ENCODE measurements around the gene KRTAP9-2. TPM values are rescaled to one million over a fixed set of nuclear protein-coding genes. Genes with fewer than 3 reads are reported as not detected.
"Not testable (repeated sequence)": the region's sequence is repeated elsewhere in the genome, so short reads cannot be mapped to it uniquely, and the experiment has no call there.

KRTAP9-2 gene
- polyA plus RNA-seq (ENCODE audit: insufficient read length in 4 of 4), result not detected

DNA sequence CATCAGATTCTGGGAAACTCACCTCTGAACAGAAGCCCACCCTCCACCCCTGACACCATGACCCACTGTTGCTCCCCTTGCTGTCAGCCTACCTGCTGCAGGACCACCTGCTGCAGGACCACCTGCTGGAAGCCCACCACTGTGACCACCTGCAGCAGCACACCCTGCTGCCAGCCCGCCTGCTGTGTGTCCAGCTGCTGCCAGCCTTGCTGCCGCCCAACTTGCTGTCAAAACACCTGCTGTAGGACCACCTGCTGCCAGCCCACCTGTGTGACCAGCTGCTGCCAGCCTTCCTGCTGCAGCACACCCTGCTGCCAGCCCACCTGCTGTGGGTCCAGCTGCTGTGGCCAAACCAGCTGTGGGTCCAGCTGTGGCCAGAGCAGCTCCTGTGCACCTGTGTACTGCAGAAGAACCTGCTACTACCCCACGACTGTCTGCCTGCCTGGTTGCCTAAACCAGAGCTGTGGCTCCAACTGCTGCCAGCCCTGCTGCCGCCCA is at the start of gene KRTAP9-2:
KRTAP9-2 (plus strand) TSS at position 51 of the 498 bp plus-strand sequence; CDS start at position 58, 7 bp downstream.
- DNase-seq (ENCODE audit: low read depth in 4 of 4, low spot score in 2 of 4), result not testable (repeated sequence)

DNA sequence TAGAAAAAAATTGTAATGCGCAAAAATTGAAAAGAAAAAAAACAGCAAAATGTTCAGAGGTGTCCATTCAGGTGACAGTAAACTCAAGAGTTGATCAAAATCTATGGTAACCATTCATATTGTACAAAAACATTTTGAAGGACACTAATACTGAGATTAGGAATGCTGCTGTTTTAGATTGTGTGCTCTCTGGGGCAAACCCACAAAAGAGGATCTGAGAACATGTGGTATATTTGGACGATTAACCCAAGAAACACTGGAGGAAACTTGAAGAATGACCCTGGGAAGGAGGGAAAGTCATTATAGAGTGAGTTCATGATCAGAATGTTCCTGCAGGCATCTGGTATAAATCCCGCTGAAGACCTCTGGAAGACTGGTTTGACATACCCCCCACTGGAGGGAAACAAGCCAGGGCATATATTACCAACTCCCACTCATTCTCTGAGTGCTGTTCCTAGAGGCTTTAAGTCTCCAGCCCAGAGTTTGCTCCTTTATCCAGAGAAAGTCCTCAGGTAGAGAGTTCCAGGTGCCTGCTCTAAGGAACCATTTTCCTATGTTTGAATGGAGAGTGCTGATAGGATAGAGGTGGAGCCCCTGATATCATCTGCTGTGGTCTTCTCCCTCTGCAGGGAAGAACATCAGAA is 49.6 kb upstream of the KRTAP9-2 start:
- DNase-seq (ENCODE audit: low read depth in 4 of 4, low spot score in 2 of 4), result no peak

DNA sequence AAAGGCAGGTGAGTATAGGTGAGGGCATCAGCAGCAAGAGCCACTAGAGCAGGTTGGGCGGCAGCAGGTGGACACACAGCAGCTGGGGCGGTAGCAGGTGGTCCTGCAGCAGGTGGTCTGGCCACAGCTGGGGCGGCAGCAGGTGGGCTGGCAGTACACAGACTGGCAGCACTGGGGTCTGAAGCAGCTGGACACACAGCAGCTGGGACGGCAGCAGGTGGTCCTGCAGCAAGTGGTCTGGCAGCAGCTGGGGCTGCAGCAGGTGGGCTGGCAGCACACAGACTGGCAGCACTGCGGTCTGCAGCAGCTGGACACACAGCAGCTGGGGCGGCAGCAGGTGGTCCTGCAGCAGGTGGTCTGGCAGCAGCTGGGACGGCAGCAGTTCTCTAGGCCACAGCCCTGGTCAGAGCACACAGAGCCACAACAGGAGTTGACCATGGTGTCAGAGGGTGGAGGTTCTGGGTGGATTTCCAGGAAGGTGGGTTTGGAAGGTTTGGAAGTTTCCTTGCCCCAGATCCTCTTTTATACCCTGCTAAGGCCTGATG is 48.6 kb upstream of the KRTAP9-2 start, which contains the start of gene KRTAP4-2:
KRTAP4-2 (minus strand) TSS at position 495 of the 545 bp plus-strand sequence; CDS start at position 438, 57 bp downstream.
- DNase-seq (ENCODE audit: low read depth in 4 of 4, low spot score in 2 of 4), result no peak

DNA sequence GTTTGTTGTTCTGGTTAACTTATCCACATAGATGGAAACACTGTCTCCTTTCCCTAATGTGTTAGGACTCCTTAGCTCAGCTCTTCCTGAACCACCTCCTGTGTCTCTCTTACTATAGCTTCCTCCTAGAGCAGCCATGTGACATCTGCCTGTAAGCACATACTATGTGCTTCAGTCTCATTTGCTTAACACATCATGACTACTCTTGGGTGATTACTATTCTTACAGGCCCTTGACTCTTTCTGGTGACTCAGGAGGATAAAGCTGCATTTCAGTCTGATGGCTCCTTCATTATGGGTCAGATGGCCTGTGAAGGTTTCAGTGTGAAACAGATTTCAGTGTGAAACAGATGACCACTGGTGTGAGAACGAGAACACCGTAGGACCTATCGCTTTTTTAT is 48.1 kb upstream of the KRTAP9-2 start:
- DNase-seq (ENCODE audit: low read depth in 4 of 4, low spot score in 2 of 4), result no peak

DNA sequence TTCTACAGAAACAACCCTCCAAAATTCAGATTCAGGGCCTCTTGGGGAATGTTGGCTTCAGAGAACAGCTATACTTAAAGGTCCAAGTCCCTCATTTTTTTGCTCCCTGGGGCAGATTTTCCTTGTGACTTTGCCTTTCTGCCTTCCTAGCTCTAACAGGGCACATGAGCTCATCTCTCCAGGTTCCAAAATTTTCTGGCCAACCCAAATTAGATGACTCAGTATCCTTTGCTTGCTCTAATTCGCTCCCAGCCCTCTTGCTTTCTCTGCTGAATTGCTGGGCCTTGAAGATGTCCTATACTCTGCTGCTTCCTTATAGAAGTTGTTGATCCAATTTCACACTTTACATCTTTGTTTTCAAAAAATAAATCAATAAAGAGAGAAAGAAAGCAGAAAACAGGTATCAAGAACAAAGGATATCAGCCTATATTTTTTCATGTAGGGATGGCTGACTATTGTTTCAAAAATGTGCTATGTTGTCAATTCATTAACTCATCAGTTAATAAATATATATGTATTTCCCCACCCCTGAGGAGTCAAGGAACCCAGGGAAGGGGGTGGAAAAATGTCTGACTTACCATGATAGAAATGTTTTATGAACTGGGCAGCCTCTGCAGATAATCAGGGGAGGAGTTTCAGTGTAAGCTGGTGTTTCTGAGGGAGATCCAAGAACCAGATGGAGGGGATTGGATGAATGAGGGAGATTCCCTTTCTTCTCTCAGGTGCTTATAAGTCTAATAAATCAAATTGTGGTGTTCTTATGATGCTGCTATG is 47.4 kb upstream of the KRTAP9-2 start:
- DNase-seq (ENCODE audit: low read depth in 4 of 4, low spot score in 2 of 4), result no peak

- no peak for DNase-seq (ENCODE audit: low read depth in 4 of 4, low spot score in 2 of 4)
These were observed 41.9 kb upstream of the KRTAP9-2 start, which contains the start of gene KRTAP4-1 for GRCh38 chr17:41184480-41184961. Gene KRTAP4-1 (minus strand): TSS chr17:41184911. CDS start chr17:41184854, 57 bp downstream.

- no peak for DNase-seq (ENCODE audit: low read depth in 4 of 4, low spot score in 2 of 4)
These were observed 41.4 kb upstream of the KRTAP9-2 start for GRCh38 chr17:41185001-41185400.

GRCh38 chr17:41186872-41187271 is 39.6 kb upstream of the KRTAP9-2 start:
- DNase-seq (ENCODE audit: low read depth in 4 of 4, low spot score in 2 of 4), result no peak

- not testable (repeated sequence) for DNase-seq (ENCODE audit: low read depth in 4 of 4, low spot score in 2 of 4)
These were observed 36.6 kb upstream of the KRTAP9-2 start, which contains the start of gene KRTAP9-1 for GRCh38 chr17:41189837-41190318. Gene KRTAP9-1 (plus strand): TSS chr17:41189887. CDS start chr17:41189887, 0 bp downstream.

GRCh38 chr17:41190328-41190727 is 36.1 kb upstream of the KRTAP9-2 start:
- DNase-seq (ENCODE audit: low read depth in 4 of 4, low spot score in 2 of 4), result no peak

GRCh38 chr17:41196068-41196467 is 30.4 kb upstream of the KRTAP9-2 start:
- DNase-seq (ENCODE audit: low read depth in 4 of 4, low spot score in 2 of 4), result no peak

- DNase-seq (ENCODE audit: low read depth in 4 of 4, low spot score in 2 of 4), result no peak
These were observed 26.9 kb upstream of the KRTAP9-2 start for GRCh38 chr17:41199421-41200078.

DNA sequence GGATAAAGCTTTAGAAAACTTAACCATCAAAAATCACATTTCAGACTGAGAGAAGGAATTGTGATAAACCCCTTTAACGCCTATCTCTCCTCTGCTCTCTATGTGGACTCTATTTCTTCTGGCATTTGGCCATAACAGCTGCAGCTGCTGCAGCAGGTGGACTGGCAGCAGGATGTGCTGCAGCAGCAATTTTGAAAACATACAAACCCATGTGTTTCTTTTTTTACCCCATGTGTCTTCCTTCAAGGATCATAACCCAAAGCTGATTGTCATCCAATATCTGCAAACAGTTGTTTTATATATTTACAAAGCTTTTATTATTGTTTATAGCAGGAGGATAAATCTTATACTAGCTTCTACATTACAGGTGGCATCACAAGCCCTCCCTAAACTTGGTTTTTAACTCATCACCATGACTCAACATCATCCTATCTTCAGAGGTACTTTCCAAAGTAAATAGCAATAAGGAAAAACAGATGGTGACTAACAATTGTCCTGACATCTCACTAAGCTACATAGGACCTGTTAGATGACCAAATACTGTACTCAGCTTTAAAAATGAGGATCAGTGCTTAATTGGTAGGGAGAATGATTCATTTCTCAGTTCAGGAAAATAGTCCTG is 14.5 kb upstream of the KRTAP9-2 start:
- no peak for DNase-seq (ENCODE audit: low read depth in 4 of 4, low spot score in 2 of 4)

GRCh38 chr17:41212524-41213169 is 13.8 kb upstream of the KRTAP9-2 start:
- no peak for DNase-seq (ENCODE audit: low read depth in 4 of 4, low spot score in 2 of 4)

DNA sequence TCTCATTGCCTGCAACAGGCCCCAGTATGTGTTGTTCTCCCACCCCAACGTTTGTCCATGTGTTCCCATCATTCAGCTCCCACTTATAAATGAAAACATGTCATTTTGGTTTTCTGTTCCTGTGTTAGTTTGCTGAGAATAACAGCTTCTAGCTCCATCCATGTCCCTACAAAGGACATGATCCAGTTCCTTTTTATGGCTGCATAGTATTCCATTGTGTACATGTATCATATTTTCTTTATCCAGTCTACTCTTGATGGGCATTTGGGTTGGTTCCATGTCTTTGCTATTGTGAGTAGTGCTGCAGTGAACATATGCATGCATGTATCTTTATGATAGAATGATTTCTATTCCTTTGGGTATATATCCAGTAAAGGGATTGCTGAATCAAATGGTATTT is 10.8 kb upstream of the KRTAP9-2 start:
- no peak for DNase-seq (ENCODE audit: low read depth in 4 of 4, low spot score in 2 of 4)

DNA sequence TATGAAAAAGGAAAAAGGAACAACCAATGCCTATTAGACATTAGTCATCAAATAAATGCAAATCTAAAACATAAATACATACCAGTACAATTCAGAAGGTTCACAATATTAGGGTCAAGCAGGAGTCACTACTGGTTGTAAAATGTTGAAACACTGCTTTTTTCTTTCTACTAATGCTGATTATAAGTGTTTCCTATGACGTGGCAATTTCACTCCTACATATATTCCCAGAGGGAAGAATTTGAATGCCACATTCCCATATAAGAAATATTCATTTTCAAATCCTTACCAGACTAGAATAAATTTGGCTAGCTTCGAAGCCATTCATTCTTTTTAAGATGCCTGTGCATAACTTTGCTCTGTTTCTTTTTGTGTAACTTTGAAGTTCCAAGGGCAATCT is 2.6 kb upstream of the KRTAP9-2 start:
- DNase-seq (ENCODE audit: low read depth in 4 of 4, low spot score in 2 of 4), result no peak

- no peak for DNase-seq (ENCODE audit: low read depth in 4 of 4, low spot score in 2 of 4)
These were observed 397 bp upstream of the KRTAP9-2 start for GRCh38 chr17:41226051-41226450.

DNA sequence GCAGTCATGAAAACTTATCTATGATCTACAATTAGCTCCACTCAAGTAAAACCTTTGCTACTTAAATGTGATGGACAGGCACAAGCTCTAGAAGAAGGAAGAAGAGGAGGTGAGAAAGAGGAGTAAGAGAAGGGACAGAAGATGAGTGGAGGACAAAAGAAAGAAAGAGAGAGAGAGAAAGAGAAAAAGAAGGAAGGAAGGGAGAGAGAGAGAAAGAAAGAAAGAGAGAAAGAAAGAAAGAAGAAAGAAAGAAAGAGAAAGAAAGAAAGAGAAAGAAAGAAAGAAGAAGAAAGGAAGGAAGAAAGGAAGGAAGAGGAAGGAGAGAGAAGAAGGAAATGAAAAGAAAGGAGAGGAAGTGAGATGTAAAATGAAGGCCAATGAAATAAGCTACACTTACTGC is 3.6 kb downstream of the KRTAP9-2 start:
- no peak for DNase-seq (ENCODE audit: low read depth in 4 of 4, low spot score in 2 of 4)

DNA sequence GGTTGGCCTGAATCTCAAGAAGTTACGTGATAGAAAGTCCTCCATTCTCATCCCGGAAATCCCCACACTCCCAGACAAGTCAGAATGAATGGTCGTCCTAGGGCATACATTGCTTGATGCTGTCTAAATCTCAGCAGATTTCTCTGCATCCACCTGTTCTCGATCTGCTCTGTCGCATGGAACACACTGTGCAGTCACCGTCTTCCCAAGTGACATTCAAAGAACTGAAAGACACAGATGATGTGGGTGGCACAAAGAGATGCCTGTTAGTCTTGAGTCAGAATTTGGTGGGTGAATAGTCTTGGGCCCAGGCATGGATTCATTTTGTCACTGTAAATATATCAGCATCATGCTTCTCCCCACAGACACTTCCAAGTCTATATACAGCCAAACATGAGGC is 5.3 kb downstream of the KRTAP9-2 start:
- no peak for DNase-seq (ENCODE audit: low read depth in 4 of 4, low spot score in 2 of 4)
